H54 (cell line): ENCODE data around the gene EFNA5.
"Not testable (repeated sequence)": the region's sequence is repeated elsewhere in the genome, so short reads cannot be mapped to it uniquely, and the experiment has no call there.

Experiments
- DNase-seq: peaks from one replicate; pipeline ENCODE4 v3.0.0; 2011; ENCODE audit warnings: low spot score, mixed read lengths; ENCODE audit not compliant: insufficient read length
- FAIRE-seq: peaks from 3 replicates; lab custom pipeline; 2011; peaks lifted over from hg19 to GRCh38; lab: Jason Lieb, UNC
- POLR2A ChIP-seq: IDR thresholded peaks from 2 replicates; pipeline ENCODE4 v1.6.1; 2011; ENCODE audit warnings: low read depth, mild to moderate bottlenecking, low read length

The EFNA5 gene

GRCh38 chr5:107365320-107366109 lies 305.2 kb downstream of the EFNA5 start:
- FAIRE-seq (peak; percentile 43), DNase-seq (peak; percentile 8)
- TF ChIP-seq POLR2A, result no peak

GRCh38 chr5:107364443-107365319 lies 306.1 kb downstream of the EFNA5 start:
- DNase-seq (no peak), FAIRE-seq (no peak)
- no peak for TF ChIP-seq POLR2A

DNA sequence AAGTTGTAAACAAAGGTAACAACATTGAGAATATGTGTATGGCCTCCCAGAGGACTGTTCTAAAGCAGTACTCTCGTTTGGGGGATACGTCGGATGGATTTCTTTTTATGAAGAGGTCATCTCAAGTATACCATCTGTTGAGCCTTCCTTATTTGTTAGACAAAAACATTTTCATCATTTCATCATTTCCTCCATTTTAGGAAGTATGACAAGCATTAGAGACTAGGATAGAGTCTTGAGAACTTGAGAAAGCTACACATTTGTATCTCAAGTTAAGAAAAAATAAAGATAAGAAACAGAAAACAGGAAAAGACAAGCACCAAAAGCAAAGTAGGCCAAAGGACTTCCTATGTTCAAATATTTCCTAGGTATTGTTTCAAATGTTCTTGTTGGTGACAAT lies 307.0 kb downstream of the EFNA5 start:
- TF ChIP-seq POLR2A, result no peak
- DNase-seq (no peak), FAIRE-seq (no peak)

DNA sequence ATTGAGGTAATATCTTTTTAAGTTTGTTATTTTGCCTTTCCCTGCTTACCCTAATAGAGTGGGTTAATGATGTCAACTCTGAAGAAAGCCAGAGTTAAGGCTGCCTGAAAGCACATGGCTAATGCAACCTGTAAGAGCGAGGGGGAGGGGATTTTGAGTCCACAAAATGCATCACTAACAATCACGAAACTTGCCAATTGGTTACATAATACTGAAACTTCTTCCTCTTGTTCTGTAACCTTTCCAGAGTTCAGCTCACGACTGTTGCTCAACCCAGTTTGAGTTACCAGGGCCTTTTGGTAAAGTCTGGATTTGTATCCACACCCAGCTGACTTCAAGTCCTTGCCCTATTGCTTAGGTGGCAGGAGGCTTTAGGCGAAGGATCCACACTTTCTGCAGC lies 308.8 kb downstream of the EFNA5 start:
- DNase-seq, result no peak

GRCh38 chr5:107359916-107360234 lies 310.9 kb downstream of the EFNA5 start:
- TF ChIP-seq POLR2A, result no peak

More for the DNA sequence above, 308.8 kb downstream of the EFNA5 start:
- no peak for FAIRE-seq
- no peak for TF ChIP-seq POLR2A

DNA sequence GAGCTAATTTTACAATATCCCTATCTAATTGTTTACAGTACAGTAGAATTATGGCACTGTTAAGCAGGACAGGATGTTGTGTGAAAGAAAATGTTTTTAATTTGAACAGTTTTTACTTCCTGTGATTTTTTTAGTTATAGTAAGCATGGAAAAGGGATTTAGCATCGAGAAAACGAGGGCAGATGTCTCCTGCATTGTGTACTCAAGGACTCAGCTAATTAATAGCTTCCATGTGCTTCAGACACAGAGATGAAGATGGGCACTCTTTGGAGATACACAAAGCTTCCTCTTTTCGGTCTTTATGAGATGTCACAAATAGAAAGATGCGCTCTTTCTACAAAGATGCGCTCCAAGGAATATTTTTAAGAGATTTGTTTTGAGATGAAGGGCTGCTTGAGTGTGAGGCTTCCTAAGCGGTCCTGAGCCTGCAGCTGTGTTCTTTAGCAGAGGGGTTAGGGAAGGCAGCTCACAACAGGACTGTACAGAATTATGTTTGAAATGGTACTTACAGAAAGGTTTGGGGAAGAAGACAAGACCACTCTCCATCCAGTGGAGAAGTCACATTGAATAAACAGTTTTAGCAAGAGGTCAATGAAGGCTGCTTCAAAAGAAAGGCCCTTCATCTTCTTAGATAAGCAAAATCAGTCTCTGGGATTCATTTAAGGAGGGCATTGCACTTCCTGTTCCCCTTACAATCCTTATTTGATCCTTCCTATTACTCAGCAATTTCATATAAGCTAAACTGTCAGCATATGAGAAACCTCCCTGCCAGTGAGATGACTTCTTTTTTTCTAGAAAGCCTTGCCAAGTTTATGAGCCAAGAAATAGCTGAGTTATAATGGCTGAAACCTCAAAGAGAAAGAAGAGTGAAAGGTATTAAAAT lies 311.5 kb downstream of the EFNA5 start:
- FAIRE-seq (no peak), DNase-seq (no peak)
- no peak for TF ChIP-seq POLR2A

More at GRCh38 chr5:107359916-107360234, 310.9 kb downstream of the EFNA5 start:
- no peak for DNase-seq
- no peak for FAIRE-seq

GRCh38 chr5:107356891-107357290 lies 313.8 kb downstream of the EFNA5 start:
- no peak for FAIRE-seq
- DNase-seq, result no peak
- no peak for TF ChIP-seq POLR2A

- FAIRE-seq, result no peak
- no peak for TF ChIP-seq POLR2A
- no peak for DNase-seq
Measured at GRCh38 chr5:107352576-107352975, 318.2 kb downstream of the EFNA5 start.

- FAIRE-seq, DNase-seq: not testable (repeated sequence)
Measured at GRCh38 chr5:107346580-107346979, 324.2 kb downstream of the EFNA5 start.

GRCh38 chr5:107342371-107342770 lies 328.4 kb downstream of the EFNA5 start:
- TF ChIP-seq POLR2A, result no peak
- no peak for FAIRE-seq
- no peak for DNase-seq

DNA sequence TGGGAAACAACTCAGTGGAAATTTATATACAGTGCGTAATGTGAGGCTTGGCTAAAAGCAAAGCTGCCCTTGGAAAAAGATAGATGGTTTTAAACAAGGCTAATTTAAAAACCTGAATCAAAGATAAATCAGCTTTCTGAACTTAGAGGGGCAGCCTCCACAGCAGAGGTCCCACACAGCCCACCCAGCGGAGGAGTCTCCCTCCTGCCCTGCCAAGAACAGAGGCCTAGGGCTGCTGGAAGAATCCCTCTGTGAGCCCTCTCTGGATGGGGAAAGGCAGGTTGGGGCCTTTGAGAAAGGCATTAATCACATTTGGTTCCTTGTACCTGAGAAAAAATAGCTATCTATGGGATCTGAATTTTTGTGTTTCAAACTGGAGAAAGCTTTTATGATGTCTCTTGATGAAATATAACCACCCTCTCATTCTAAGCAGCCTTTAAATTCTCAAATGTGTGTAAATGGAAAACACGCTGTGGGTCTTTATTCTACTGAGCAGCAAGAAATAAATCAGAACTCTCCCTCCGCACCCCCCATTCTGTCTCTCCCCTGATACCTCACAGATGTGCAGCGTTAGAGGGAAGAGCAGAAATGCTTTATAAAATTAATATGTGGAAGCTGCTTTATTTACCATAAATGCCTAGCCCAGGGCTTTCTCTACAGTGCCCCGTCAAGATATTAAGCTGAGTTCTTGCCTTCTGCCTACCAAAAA lies 329.2 kb downstream of the EFNA5 start:
- DNase-seq, result no peak
- FAIRE-seq, result no peak
- no peak for TF ChIP-seq POLR2A

GRCh38 chr5:107340631-107341030 lies 330.1 kb downstream of the EFNA5 start:
- FAIRE-seq (no peak), DNase-seq (no peak)
- no peak for TF ChIP-seq POLR2A

GRCh38 chr5:107338335-107338734 lies 332.4 kb downstream of the EFNA5 start:
- TF ChIP-seq POLR2A, result no peak
- no peak for FAIRE-seq
- no peak for DNase-seq
